Psoas muscle (tissue), 8 donors: Measurements from ENCODE around the gene SETBP1. TPM values are rescaled to one million over a fixed set of nuclear protein-coding genes. Genes with fewer than 3 reads are reported as not detected.

Experiments used
- ATAC-seq, 4 donors: fragments of 200-7000 bp; cut with Tn5 transposase; one replicate each; pipeline ENCODE4 v1.9.1; 2020; ENCODE audit warnings: moderate library complexity in 3 of 4, mild to moderate bottlenecking in 2 of 4
- DNase-seq, 2 donors: peaks; one replicate each; pipeline ENCODE4 v3.0.0-alpha.2; 2020
- H3K27ac ChIP-seq: fragments of 200-600 bp; one replicate; pipeline ENCODE4 v1.8.0; 2022
- H3K27me3 ChIP-seq, 3 donors: fragments of 200-600 bp in 1 of 3; one replicate each; pipeline versions ENCODE4 v1.6.1 to v1.8.0; 2013 to 2022; ENCODE audit warnings: low read length in 2 of 3, mild to moderate bottlenecking in 2 of 3, moderate library complexity in 1 of 3; ENCODE audit not compliant: insufficient read depth in 3 of 3
- H3K36me3 ChIP-seq, 2 donors: fragments of 200-600 bp in 1 of 2; one replicate each; pipeline versions ENCODE4 v1.6.1 to v1.8.0; 2013 to 2022; ENCODE audit warnings: low read depth in 1 of 2, mild to moderate bottlenecking in 1 of 2, moderate library complexity in 1 of 2; ENCODE audit not compliant: insufficient read depth in 1 of 2
- H3K4me1 ChIP-seq: fragments of 200-600 bp; one replicate; pipeline ENCODE4 v1.8.0; 2022
- H3K4me3 ChIP-seq: fragments of 200-600 bp; one replicate; pipeline ENCODE4 v1.8.0; 2022; ENCODE audit warnings: mild to moderate bottlenecking
- H3K9me3 ChIP-seq: fragments of 200-600 bp; one replicate; pipeline ENCODE4 v1.8.0; 2022
- CTCF ChIP-seq: fragments of 200-600 bp; IDR thresholded peaks from one replicate; pipeline ENCODE4 v1.8.0; 2022; ENCODE audit warnings: antibody characterized with exemption
- WGBS, 3 donors: extraction: QIAGEN DNeasy Blood & Tissue Kit; methylation state at CpG; one replicate each; pipeline versions ENCODE4 v1.1.6 to v1.1.7; 2013; 5-methylcytosine and 5-hydroxymethylcytosine counted together
- intact Hi-C, 2 donors: fragments of 100-400 bp; cut with DNase I; formaldehyde crosslinking; loops; one replicate each; pipeline versions ENCODE4 v1.11.0 to v1.14.2; 2022
- polyA plus RNA-seq, 3 donors: library from polyadenylated mRNA; stranded (reverse); fragments of 200-250 nt; gene quantifications; one replicate each; pipeline ENCODE4 v1.2.3, GENCODE V29; 2013
- total RNA-seq, 4 donors: library from RNA; stranded (reverse); fragmentation: NEBNext Ultra II Directional in 2 of 4; extraction: Animal tissue kit (Norgen Biotek cat#: 25700) in 2 of 4; gene quantifications; one replicate each; pipeline versions ENCODE4 v1.2.1 to v1.2.4, GENCODE V29; 2021 to 2023
- donor health status: healthy with polysubstance abuse.
- donor health status: DM: no; HTN: no; CAD: no; lungs with moderate emphysema.
- donor health status: Bipolar disorder and iron deficiency.
- donor health status: healthy.
- donor health status: DM: yes; HTN: yes; CAD: no.
- donor health status: DM: no; HTN: no; CAD: no.
- donor health status: DM: no; HTN: no; CAD: no.
- donor health status: DM: yes; HTN: yes; CAD: no.

Gene SETBP1
- total and polyA plus RNA-seq, 7 donors = 0.61 to 21.0 (median 10.5) TPM

- H3K4me3 ChIP-seq = no peak overlapping the region
- no peak for ATAC-seq
- H3K27me3 ChIP-seq = no peaks in the 10 kb centered on the region
- intact Hi-C loops = no loop called here
- H3K27ac ChIP-seq = peak overlapping the region; percentile 32
- H3K36me3 ChIP-seq = no peaks in the 10 kb centered on the region
- DNase-seq = no peak
- peaks cover 68% of the 10 kb centered on the region for H3K4me1 ChIP-seq
- H3K9me3 ChIP-seq = no peaks in the 10 kb centered on the region
- no peak for TF ChIP-seq CTCF
- WGBS, 3 donors = 70 to 82% (median 71%) methylated on average over 3 of the region's 3 CpGs
These were observed 142.6 kb downstream of the SETBP1 start for GRCh38 chr18:44823286-44823685.

- ATAC-seq = no peak
- H3K27me3 ChIP-seq = no peaks in the 10 kb centered on the region
- H3K27ac ChIP-seq = no peak overlapping the region
- intact Hi-C loops = no loop called here
- peaks cover 66% of the 10 kb centered on the region for H3K4me1 ChIP-seq
- H3K4me3 ChIP-seq = no peak overlapping the region
- H3K36me3 ChIP-seq = no peaks in the 10 kb centered on the region
- no peaks in the 10 kb centered on the region for H3K9me3 ChIP-seq
- no peak for TF ChIP-seq CTCF
- DNase-seq = no peak
These were observed 143.1 kb downstream of the SETBP1 start for GRCh38 chr18:44823782-44824181.

- Histone ChIP-seq H3K9me3 (no peaks in the 10 kb centered on the region), H3K27ac (peak overlapping the region; percentile 13), H3K4me1 (peaks cover 55% of the 10 kb centered on the region), H3K4me3 (no peak overlapping the region), H3K36me3 (no peaks in the 10 kb centered on the region), H3K27me3 (no peaks in the 10 kb centered on the region)
- 57 to 69% (median 57%) methylated on average over 2 of the region's 2 CpGs for WGBS, 3 donors
- DNase-seq (no peak), ATAC-seq (no peak)
- TF ChIP-seq CTCF = no peak
- intact Hi-C loops = no loop called here
These were observed 144.2 kb downstream of the SETBP1 start for GRCh38 chr18:44824884-44825283.

GRCh38 chr18:44826418-44827259, 146.0 kb downstream of the SETBP1 start:
- TF ChIP-seq CTCF = no peak
- Histone ChIP-seq H3K27me3 (no peaks in the 10 kb centered on the region), H3K9me3 (no peaks in the 10 kb centered on the region), H3K36me3 (no peaks in the 10 kb centered on the region), H3K4me1 (peaks cover 46% of the 10 kb centered on the region), H3K4me3 (peak overlapping the region; percentile 16), H3K27ac (peak overlapping the region; percentile 74)
- ATAC-seq (peak; percentile 66 to 84 (median 73)), DNase-seq (peak; percentile 41 to 63)
- 20 to 21% (median 21%) methylated on average over 5 of the region's 5 CpGs for WGBS, 3 donors
- intact Hi-C loops = loop anchor here in 1 of 2 donors (2.0 kb wide), 1 partner anchor 58 kb away; no protein-coding TSS in a partner anchor

GRCh38 chr18:44828080-44828479, 147.4 kb downstream of the SETBP1 start:
- DNase-seq (no peak), ATAC-seq (no peak)
- no peak overlapping the region for H3K4me3 ChIP-seq
- H3K9me3 ChIP-seq = no peaks in the 10 kb centered on the region
- no peaks in the 10 kb centered on the region for H3K36me3 ChIP-seq
- WGBS, 3 donors = 73 to 93% (median 88%) methylated on average over 3 of the region's 3 CpGs
- intact Hi-C loops = no loop called here
- no peaks in the 10 kb centered on the region for H3K27me3 ChIP-seq
- peaks cover 44% of the 10 kb centered on the region for H3K4me1 ChIP-seq
- no peak for TF ChIP-seq CTCF
- H3K27ac ChIP-seq = no peak overlapping the region
